DMS79 (cell line): ENCODE data around the gene CD80.

Experiments used
- DNase-seq: peaks from one replicate; lab custom pipeline; 2025; lab: John Stamatoyannopoulos, UW

Gene CD80

GRCh38 chr3:119547227-119547626 is 12.2 kb downstream of the CD80 start:
- no peak for DNase-seq

GRCh38 chr3:119543147-119543546 is 16.3 kb downstream of the CD80 start:
- no peak for DNase-seq

DNA sequence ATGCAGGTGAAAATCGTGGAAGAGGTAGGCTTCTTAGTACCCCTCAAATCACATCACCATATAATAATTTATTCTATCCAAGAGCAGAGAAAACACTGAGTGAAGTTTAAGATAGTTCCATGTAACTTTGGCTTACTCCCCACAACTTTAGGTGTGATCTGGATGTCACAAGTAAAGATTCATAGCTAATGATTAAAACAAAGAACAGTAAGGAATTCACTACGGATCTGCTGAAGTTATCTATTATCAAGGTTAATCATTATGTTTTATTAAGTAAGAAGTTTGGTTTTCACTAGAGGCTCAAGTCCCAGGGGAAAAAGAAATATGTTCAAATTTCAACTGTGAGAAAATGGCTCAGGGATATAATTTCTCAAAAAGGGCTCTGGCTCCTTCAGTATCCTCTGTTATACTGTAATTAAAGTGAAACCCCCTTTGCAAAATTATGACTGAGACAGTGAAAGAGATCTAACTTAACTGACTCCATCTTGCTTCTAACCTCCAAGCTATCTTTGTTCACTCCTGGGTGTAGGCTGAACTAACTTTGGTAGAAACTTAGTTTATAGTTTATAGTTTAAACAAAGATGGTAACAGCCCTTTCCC is 17.1 kb downstream of the CD80 start:
- no peak for DNase-seq

- DNase-seq = no peak
Measured at GRCh38 chr3:119541547-119541946, 17.9 kb downstream of the CD80 start.

DNA sequence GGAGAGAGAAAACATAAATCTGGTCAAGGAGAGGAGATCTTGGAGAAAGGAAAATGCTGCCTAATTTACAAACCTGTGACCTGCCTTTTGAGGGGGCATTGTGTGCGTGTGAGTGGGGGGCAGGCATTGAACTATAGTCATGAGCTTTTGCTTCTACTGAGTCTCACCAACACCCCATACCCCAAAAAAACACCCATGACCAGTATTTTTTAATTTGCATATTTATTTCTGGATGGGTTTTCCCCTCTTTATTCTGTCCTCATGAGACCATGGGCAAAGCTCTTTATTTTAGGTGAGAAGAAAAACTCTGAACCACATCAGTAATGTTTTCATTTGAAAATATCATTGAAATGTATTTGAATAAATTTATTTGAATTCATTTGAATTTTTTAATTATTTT is 20.6 kb downstream of the CD80 start:
- DNase-seq = no peak

GRCh38 chr3:119536757-119537156 is 22.7 kb downstream of the CD80 start:
- DNase-seq = no peak

DNA sequence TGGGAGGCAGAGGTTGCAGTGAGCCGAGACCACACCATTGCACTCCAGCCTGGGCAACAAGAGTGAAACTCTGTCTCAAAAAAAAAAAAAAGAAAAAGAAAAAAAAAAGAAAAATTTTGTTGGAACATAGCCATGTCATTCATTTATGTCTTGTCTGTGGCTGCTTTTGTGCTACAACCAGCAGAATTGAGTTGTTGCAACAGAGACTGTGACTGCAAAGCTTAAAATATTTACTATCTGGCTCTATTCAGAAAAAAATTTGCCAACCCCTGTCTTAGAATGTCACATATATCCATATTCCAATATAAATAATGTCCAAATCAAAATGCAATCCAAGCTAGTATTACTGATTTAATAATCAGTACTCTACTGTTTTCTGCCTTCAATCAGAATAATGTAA is 25.1 kb downstream of the CD80 start:
- no peak for DNase-seq

- no peak for DNase-seq
Measured at GRCh38 chr3:119531151-119531550, 28.3 kb downstream of the CD80 start.

- DNase-seq = no peak
Measured at GRCh38 chr3:119530456-119530855, 29.0 kb downstream of the CD80 start.

DNA sequence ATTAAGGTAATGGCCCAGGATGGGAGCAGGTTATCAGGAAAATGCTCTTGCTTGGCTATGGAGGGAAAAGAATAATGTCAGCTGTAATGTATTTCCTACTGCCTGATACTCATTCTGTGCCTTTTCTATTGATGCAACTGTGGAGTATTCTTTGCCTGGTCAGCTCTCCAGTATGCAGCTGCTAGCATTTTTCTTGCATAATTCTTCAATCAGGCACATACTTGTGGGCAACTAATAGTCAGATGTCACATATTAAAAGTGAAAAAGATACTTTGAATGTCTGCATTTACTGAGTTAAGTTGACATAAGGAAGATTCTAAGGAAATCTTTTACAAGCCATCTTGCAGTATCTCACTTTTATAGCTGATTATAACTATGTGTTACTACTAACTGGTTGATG is 29.5 kb downstream of the CD80 start:
- DNase-seq = no peak

- DNase-seq = no peak
Measured at GRCh38 chr3:119527714-119528113, 31.7 kb downstream of the CD80 start.

DNA sequence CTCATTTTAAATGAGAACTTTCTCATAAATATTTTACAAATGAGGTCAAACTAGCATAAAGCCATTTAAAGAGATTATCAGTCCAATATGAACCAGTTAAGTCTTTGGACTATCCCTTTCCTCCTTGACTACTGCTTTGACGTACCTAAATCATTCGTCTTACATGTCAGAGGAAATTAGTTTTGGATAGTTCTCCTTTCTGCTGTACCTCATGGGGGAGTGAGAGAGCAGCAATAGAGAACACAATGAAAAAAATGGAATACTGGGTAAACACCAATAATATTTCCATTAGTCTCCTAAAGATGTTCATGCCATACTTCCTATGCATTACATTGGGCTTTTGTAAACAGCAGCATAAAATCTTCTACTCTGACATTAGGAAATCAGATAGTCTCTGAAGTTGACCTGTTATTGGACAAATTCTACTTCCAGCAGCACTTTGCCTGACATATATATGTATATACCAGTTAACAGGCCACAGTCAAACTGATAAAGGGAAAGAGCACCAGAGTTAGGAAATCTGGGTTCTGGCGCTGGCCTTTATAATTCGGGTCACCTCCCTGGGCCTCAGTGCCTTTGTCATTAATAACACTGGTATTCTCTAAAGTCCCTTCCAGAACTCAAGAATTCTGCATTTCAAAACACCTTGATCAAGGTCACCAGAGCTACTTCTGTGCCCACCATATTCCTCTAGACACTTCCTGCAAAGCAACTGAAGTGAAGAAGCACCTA is 34.3 kb downstream of the CD80 start:
- DNase-seq = no peak

DNA sequence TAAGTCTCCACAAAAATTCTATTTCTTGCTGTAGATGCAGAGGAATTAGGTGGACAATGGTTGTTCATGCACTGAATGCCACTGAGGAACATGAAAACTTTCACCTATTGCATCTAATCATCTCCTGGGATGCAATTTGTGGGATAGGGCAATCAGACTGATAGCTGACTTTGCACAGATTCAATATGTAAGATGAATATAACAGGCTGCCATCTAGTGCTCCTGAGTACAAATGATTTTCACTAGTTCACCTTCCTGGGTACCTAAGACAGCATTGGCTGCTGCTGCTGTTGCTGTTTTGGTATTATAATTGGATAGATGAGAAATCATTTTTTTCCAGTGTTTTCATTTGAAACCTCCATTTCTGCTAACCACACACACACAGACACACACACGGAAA is 41.4 kb downstream of the CD80 start:
- DNase-seq = no peak

DNA sequence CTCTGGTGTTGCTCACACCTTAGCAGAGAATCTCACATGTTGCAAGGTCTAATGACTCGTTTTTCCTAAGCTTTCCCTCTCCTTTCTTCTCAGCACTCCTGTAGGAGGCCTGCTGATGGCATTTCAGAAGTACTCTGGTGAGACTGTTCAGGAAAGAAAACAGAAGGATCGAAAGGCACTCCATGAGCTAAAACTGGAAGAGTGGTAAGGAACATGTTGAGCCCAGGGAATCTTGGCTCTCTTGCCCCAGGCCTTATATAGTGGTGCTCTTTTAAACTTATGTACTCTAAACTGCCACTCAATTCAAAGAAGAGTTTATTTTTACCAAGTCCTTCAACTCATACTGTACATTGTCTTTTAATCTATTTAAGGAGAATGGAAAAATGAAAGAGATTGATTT is 42.3 kb downstream of the CD80 start:
- DNase-seq = no peak

DNA sequence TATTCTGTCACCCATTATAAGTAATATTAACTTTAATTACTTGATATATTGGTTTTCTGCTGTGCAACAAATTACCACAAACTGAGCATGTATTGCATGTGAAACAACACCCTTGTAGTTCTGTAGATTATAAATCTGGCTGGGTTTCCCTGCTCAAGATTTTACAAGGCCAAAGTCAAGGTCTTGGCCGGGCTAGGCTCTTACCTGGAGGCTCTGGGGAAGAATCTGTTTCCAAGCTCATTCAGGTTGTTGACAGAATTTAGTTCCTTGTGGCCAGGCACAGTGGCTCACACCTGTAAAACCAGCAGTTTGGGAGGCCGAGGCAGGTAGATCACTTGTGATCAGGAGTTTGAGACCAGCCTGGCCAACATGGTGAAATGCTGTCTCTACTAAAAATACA is 44.8 kb downstream of the CD80 start:
- no peak for DNase-seq

- no peak for DNase-seq
Measured at GRCh38 chr3:119510690-119511089, 48.7 kb downstream of the CD80 start.

DNA sequence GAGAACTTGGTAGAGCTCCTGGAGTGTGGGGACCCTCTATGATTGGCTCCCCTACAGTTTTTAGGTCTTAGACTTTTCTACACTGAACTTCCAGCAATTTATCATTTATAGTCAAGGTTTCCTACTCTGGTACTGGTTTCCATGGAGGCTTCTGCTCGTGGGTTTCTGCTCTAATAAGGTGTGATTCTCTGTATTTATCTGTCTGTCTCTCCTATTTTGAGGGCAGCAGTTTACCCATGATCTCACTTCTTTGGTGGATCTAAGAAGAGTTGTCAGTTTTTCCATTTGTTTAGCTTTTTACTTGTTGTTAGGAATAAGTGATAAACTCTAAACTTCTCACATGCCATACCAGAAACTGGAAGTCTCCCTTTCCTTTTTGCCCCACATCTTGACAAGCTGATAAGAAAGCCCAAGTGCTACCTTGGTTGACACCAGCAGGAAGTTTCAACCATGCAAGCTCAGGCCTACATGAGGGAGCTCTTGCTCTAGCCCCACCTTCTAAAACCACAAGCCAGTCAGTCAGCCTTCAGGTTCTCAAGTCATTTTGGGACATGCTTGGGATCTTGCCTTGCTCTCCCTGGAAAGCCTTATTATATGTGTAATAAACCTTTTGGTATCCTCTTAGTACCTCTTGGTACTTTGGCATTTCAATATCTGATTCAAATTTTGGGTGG is 51.1 kb downstream of the CD80 start:
- DNase-seq = no peak

DNA sequence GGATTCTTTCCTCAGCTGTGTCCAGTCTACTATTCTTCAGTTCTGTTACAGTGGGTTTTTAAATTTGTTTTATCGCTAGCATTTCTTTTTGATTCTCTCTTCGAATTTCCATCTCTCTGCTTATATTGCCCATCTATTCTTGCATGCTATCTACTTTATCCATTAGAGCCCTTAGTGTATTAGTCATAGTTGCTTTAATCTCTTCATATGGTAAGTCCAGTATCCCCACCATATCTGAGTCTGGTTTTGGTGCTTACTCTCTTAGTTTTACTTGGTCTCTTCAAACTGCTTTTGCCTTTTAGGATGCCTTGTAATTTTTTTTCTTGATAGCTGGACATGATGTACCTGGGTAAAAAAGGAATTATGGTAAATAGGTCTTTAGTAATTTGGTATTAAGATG is 52.0 kb downstream of the CD80 start:
- no peak for DNase-seq

- DNase-seq = no peak
Measured at GRCh38 chr3:119506631-119507030, 52.8 kb downstream of the CD80 start.

- no peak for DNase-seq
Measured at GRCh38 chr3:119500901-119501300, 58.5 kb downstream of the CD80 start.

- DNase-seq = no peak
Measured at GRCh38 chr3:119500265-119500664, 59.1 kb downstream of the CD80 start.

- peak; percentile 93 for DNase-seq
Measured at GRCh38 chr3:119498186-119499011, 61.0 kb downstream of the CD80 start, which contains the start of gene TIMMDC1. Gene TIMMDC1, plus strand, starts transcription at chr3:119498547. Its CDS starts 187 bp downstream, at chr3:119498734.

DNA sequence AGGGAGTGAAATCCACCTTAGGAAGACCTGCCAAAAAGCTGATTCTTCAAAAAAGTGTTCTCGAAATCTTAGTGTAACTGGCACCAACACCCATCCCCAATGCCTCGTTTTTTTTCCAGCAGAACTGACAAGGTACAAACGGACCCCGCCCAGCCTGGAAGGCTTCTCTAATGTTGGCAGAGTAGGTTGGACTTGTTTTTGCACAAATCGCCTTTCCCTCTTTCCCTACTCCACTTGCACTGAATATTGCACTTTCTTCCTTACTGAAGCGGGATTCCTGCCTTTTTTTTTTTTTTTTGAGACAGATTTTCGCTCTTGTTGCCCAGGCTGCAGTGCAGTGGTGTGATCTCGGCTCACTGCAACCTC is 61.6 kb downstream of the CD80 start:
- no peak for DNase-seq
